ENCODE results near the gene ZNF132.
"Not testable (repeated sequence)": the region's sequence is repeated elsewhere in the genome, so short reads cannot be mapped to it uniquely, and the experiment has no call there.

ZNF132 gene

DNA sequence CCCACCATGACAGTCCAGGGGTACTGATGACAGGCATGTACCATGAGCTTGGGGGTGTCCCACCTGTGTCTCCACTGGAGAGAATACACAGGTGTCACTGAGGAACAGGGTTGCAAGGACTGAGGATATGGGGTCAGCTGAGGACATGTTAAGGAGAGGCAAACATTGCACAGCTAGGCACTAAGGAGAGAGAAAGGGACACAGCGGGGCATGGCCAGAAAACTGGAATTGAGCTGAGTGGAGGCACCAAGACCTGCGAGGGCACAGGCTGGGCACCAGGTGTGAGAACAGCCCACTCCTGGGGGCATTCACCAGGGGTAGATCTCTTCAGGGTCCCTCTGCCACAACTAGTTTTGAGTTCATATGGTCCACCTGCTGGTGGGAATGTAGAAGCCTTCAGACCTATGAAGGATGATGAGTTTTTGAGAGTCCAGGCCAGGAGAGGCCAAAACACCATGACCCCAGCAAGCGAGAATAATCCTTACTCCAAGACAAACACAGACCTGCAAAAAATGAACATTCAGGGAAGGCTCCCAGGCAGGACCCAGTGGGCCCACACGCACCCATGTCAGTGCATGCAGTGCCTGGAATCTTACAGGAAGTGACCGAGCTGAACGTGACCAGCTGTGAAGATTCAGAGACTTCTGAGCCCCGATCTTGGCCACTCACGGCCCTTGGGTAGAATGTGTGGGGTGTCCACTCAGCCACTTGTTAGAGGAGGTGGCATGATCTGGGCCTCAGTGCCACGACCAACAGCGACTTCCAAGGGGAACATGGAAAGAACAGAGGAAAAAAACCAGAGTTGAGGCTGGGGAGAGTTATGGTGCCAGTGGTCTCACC, 32.9 kb downstream of the ZNF132 start:
- H3K27ac Mint-ChIP-seq, result peak overlapping the region; percentile 94
- H3K36me3 Mint-ChIP-seq (ENCODE audit: low read depth), result peaks cover 4% of the 10 kb centered on the region
- peak overlapping the region; percentile 91 for H3K4me3 Mint-ChIP-seq
- DNase-seq, result no peak
- no peaks in the 10 kb centered on the region for H3K27me3 Mint-ChIP-seq
- H3K9me3 Mint-ChIP-seq, result no peaks in the 10 kb centered on the region
- H3K4me1 Mint-ChIP-seq, result peaks cover 38% of the 10 kb centered on the region
- ATAC-seq, result no peak

DNA sequence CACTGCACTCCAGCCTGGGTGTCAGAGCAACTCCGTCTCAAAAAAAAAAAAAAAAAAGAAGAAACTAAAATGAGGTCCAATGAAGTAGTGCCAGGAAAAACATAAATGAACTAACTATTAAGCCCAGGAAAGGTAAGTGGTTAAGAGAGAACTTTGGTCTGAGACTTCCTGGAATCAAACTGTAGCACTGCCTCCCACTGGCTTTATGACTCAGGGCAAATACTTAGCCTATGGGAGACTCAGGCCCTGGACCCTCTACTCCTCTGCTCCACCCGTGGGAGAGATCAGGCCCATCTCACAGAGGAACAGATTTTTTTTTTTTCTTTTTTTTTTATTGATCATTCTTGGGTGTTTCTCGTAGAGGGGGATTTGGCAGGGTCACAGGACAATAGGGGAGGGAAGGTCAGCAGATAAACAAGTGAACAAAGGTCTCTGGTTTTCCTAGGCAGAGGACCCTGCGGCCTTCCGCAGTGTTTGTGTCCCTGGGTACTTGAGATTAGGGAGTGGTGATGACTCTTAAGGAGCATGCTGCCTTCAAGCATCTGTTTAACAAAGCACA, 36.0 kb downstream of the ZNF132 start:
- H3K4me3 Mint-ChIP-seq; H3K27me3 Mint-ChIP-seq; DNase-seq; H3K9me3 Mint-ChIP-seq; H3K27ac Mint-ChIP-seq; ATAC-seq; H3K36me3 Mint-ChIP-seq (ENCODE audit: low read depth): not testable (repeated sequence)
- H3K4me1 Mint-ChIP-seq, result peaks cover 36% of the 10 kb centered on the region

DNA sequence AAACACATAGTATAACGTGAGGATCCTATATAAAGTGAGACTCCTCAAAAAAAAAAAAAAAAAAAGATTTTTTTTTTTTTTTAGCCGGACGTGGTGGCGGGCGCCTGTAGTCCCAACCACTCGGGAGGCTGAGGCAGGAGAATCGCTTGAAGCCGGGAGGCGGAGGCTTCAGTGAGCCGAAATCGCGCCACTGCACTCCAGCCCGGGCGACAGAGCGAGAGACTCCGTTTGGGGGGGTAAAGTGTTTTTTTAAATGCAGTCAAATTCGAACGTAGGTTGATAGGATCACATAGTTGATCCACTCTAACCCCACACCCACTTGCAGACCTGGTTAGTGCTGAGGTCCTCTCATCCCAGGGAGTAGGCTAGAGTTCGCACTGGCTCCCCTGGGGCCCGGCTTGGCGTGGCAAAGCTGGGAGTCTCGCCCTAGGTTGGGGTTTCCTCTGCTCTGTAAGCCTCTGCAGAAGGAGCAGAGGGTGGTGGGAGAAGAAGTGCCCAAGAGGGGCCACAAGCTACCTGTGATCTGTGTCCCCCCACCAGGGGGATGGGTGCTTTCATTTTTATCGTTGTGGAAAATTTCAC, 38.0 kb downstream of the ZNF132 start:
- Mint-ChIP-seq H3K27ac (no peak overlapping the region), H3K27me3 (peaks cover 9% of the 10 kb centered on the region), H3K4me3 (peak overlapping the region; percentile 87), H3K9me3 (no peaks in the 10 kb centered on the region), H3K36me3 (ENCODE audit: low read depth) (peaks cover 3% of the 10 kb centered on the region), H3K4me1 (peaks cover 25% of the 10 kb centered on the region)
- ATAC-seq (no peak), DNase-seq (no peak)

DNA sequence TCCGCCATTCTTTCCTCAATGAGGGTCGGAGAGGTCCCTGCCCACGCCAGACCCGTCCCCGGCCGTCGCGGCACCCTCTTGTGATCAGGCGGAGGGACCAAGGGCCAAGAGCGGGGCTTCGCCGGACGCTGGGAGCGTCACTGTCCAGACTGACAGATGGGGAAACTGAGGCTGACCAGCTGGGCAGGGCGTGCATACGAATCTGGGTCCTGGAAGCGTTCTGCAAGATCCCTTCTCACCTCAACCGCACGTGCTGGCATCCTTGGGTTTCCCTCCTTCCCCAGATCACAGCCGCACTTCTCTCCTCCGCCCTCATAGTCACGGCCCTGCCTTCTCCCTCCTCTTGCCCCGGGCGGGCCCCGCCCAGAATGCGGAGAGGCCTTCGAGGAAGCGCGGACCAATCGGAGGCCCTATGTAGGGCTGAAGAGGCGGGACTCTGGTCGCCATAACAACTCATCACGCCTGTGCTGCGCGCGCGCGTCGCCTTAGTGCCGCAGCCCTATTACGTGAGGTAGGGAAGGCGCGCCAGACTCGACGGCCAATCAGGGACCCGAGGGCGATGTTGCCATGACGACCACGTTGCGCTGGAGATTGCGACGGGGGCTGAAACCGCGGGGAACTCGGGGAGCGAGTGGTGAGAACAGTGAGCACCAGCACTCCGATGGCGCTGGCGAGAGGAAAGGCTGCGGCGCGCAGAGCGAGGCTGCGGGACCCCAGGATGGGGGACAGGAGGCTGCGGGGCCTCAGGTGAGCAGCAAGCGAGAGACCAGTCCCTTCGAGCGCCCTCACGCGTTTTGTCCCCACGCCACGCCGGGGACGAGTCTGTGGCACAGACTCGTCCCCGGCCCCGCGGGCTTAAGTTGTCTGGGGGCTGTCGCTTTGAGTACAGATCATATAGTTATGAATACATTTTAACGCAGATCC, 38.8 kb downstream of the ZNF132 start:
- Mint-ChIP-seq H3K4me3 (peak overlapping the region; percentile 87), H3K9me3 (no peaks in the 10 kb centered on the region), H3K27me3 (peaks cover 9% of the 10 kb centered on the region), H3K36me3 (ENCODE audit: low read depth) (peaks cover 3% of the 10 kb centered on the region), H3K27ac (peak overlapping the region; percentile 92), H3K4me1 (peaks cover 21% of the 10 kb centered on the region)
- DNase-seq (peak; percentile 99), ATAC-seq (peak; percentile 97)

DNA sequence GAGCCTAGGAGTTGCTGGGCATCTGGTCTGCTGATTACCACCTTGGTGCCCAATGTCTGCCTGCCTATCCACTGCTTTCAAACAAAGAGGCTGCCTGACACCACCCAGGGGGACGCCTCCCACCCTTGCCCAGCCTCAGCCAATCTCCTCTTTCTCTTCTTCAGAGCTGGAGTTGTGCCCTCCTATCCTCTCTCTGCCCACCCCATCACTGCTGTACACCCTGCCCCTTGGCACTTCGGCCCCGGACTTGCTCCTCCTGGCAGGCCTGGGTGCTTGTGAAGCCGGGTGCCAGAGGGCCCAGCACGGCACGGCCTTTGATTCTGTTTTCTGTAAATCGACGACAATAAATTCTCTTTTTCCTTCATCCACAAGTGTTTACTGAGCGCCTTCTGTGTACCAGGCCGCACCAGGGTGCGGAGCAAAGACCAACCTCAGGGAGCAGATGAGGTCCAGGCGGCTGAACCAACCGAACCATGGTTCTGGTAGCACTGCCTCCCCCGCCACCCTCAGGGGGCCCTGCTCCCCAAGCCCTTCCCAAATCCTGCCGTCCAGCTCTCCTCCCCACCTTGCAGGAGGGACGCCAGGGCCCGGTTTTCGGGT, 39.5 kb downstream of the ZNF132 start:
- Mint-ChIP-seq H3K27me3 (peaks cover 11% of the 10 kb centered on the region), H3K36me3 (ENCODE audit: low read depth) (peaks cover 5% of the 10 kb centered on the region), H3K4me3 (no peak overlapping the region), H3K9me3 (no peaks in the 10 kb centered on the region), H3K4me1 (peaks cover 23% of the 10 kb centered on the region), H3K27ac (no peak overlapping the region)
- ATAC-seq (no peak), DNase-seq (peak; percentile 2)

DNA sequence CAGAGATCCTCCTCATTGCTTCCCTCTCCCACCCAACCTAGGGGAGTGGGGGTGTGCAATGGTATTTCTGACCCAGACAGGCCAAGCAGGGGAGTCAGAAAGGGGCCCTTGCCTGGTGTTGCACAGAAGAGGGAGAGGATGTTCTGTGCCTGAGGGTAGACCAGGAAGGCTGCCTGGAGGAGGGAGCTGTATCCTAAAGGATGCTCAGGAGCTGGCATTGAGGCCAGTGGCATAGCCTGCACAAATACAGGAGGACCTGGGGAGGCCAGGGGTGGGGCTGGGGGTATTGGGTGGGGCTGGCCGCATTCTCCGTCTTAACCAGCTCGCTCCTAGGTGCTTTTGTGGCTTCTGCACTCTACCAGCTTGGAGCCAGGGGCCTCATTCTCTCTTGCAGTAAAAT, 40.0 kb downstream of the ZNF132 start:
- Mint-ChIP-seq H3K4me3 (no peak overlapping the region), H3K27ac (no peak overlapping the region), H3K4me1 (peaks cover 27% of the 10 kb centered on the region)

GRCh38 chr19:58398545-58398944, 41.4 kb downstream of the ZNF132 start:
- no peak overlapping the region for H3K4me3 Mint-ChIP-seq
- peaks cover 11% of the 10 kb centered on the region for H3K27me3 Mint-ChIP-seq
- DNase-seq (no peak), ATAC-seq (no peak)
- H3K9me3 Mint-ChIP-seq, result no peaks in the 10 kb centered on the region
- H3K27ac Mint-ChIP-seq, result no peak overlapping the region
- peaks cover 31% of the 10 kb centered on the region for H3K4me1 Mint-ChIP-seq
- peaks cover 22% of the 10 kb centered on the region for H3K36me3 Mint-ChIP-seq (ENCODE audit: low read depth)

More for the DNA sequence above, 40.0 kb downstream of the ZNF132 start:
- Mint-ChIP-seq H3K36me3 (ENCODE audit: low read depth) (peaks cover 8% of the 10 kb centered on the region), H3K27me3 (peaks cover 11% of the 10 kb centered on the region), H3K9me3 (no peaks in the 10 kb centered on the region)
- no peak for DNase-seq
- no peak for ATAC-seq

- Mint-ChIP-seq H3K9me3 (no peaks in the 10 kb centered on the region), H3K4me1 (peaks cover 30% of the 10 kb centered on the region), H3K27me3 (peaks cover 11% of the 10 kb centered on the region), H3K27ac (no peak overlapping the region), H3K4me3 (no peak overlapping the region), H3K36me3 (ENCODE audit: low read depth) (peaks cover 27% of the 10 kb centered on the region)
- DNase-seq, result no peak
- no peak for ATAC-seq
These were observed 41.9 kb downstream of the ZNF132 start for GRCh38 chr19:58398087-58398486.

DNA sequence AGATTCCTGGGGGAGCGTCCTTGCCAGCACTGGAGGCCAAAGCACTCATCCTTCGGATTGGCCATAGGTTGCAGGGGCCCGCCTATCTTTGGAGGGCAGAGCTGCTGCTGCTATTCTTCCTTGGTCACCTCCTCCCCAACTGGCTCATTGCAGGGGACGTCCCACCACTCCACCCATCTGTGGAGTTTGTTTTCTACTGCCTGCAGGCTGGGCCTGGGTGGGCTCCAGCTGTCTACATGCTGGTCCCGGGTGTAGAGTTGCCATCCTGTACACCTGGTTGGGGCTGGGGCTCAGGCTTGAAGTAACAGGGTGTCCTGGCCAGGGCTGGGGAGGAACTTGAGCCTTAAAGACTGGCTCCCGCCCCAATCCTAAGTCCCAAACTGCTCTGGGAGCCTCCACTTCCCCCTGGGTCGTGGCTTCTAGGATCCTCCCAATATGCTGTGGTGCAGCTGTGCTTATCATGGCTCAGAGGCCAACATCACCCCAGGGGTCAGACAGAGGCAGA, 42.4 kb downstream of the ZNF132 start:
- ATAC-seq, result no peak
- H3K27me3 Mint-ChIP-seq, result peaks cover 11% of the 10 kb centered on the region
- no peaks in the 10 kb centered on the region for H3K9me3 Mint-ChIP-seq
- H3K4me3 Mint-ChIP-seq, result no peak overlapping the region
- no peak for DNase-seq
- H3K36me3 Mint-ChIP-seq (ENCODE audit: low read depth), result peaks cover 32% of the 10 kb centered on the region
- H3K27ac Mint-ChIP-seq, result no peak overlapping the region
- peaks cover 28% of the 10 kb centered on the region for H3K4me1 Mint-ChIP-seq

- H3K9me3 Mint-ChIP-seq, result no peaks in the 10 kb centered on the region
- H3K4me1 Mint-ChIP-seq, result peaks cover 31% of the 10 kb centered on the region
- peaks cover 11% of the 10 kb centered on the region for H3K27me3 Mint-ChIP-seq
- no peak overlapping the region for H3K27ac Mint-ChIP-seq
- H3K36me3 Mint-ChIP-seq (ENCODE audit: low read depth), result peaks cover 37% of the 10 kb centered on the region
- no peak for ATAC-seq
- no peak for DNase-seq
- H3K4me3 Mint-ChIP-seq, result no peak overlapping the region
These were observed 43.0 kb downstream of the ZNF132 start for GRCh38 chr19:58396691-58397532.

- H3K4me3 Mint-ChIP-seq, result no peak overlapping the region
- ATAC-seq, result peak; percentile 1
- H3K9me3 Mint-ChIP-seq, result no peaks in the 10 kb centered on the region
- peaks cover 9% of the 10 kb centered on the region for H3K27me3 Mint-ChIP-seq
- no peak overlapping the region for H3K27ac Mint-ChIP-seq
- peaks cover 29% of the 10 kb centered on the region for H3K4me1 Mint-ChIP-seq
- DNase-seq, result no peak
- H3K36me3 Mint-ChIP-seq (ENCODE audit: low read depth), result peaks cover 41% of the 10 kb centered on the region
These were observed 43.9 kb downstream of the ZNF132 start for GRCh38 chr19:58395979-58396627.

DNA sequence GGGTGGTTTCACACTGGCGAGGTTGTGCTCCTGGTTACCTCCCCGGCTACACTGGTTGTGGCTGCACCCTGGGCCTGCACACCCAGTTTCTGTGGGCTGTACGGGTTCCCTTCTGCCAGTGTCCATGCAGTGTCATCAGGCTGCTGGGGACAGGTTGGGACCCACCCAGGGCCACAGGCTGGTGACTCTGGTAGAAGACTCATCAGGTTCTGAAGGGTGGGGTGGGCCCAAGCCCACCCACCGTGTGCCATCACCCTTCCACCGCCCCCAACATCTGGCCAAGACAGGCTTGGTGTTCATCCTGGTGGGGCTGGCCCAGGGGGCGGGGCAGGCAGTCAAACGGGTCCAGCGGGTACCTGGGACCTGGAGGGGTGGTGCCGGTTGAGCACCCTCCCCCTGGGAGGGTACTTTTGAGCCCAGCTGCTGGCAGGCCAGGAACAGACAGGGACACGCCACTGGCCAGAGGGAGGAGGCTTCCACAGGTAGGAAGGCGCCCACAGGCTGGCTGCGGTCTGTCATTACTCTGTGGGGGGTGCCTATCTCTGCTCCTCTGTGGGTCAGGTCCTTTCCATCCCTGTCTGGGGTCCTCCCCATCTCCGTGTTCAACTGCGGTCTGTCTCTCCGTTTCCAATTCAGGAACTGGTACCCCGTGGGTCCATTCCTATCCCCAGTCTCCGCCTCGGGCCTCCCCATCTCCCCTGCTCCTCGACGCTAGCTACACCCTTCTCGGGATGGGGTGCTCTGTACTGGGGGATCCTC, 44.6 kb downstream of the ZNF132 start, which contains the start of gene RNF225:
RNF225 (plus strand) TSS at position 437 of the 759 bp plus-strand sequence. CDS start 434 bp downstream, outside the sequence.
- no peak within 1 kb of the TSS for H3K4me3 Mint-ChIP-seq
- peaks cover 48% of the 10 kb centered on the region for H3K36me3 Mint-ChIP-seq (ENCODE audit: low read depth)
- peaks cover 31% of the 10 kb centered on the region for H3K4me1 Mint-ChIP-seq
- peak within 1 kb of the TSS; percentile 39 for H3K27ac Mint-ChIP-seq
- DNase-seq, result no peak
- ATAC-seq, result peak; percentile 44
- no peaks in the 10 kb centered on the region for H3K9me3 Mint-ChIP-seq
- peaks cover 9% of the 10 kb centered on the region for H3K27me3 Mint-ChIP-seq
